Gastrocnemius medialis (tissue), 4 donors: ENCODE data around the gene PPARG.
"Not testable (repeated sequence)": the region's sequence is repeated elsewhere in the genome, so short reads cannot be mapped to it uniquely, and the experiment has no call there.

Source experiments
- CTCF ChIP-seq, 5 experiments: fragments of 450-650 bp in 3 of 5; fragments of 200-600 bp in 2 of 5; sonication (generic) in 2 of 5; IDR thresholded peaks in 4 of 5; conservative IDR thresholded peaks in 1 of 5; 1 replicate in 4 of 5; 2 replicates in 1 of 5; pipeline ENCODE4 v1.5.1; 2016 to 2019; ENCODE audit warnings: antibody characterized with exemption in 5 of 5, mild to moderate bottlenecking in 3 of 5, moderate library complexity in 3 of 5
- POLR2A ChIP-seq, 2 donors: fragments of 450-650 bp; IDR thresholded peaks; one replicate each; pipeline ENCODE4 v1.6.1; 2017; ENCODE audit warnings: antibody characterized with exemption in 2 of 2, mild to moderate bottlenecking in 2 of 2, moderate library complexity in 2 of 2

GRCh38 chr3:12479198-12479597 is 190.3 kb downstream of the PPARG start:
- TF ChIP-seq CTCF (IDR thresholded peaks at IDR 0.05 in 4 of 5, conservative IDR thresholded peaks at IDR 0.05 in 1 of 5); POLR2A (IDR thresholded peaks at IDR 0.05): not testable (repeated sequence)
